HG02623 (cell line): ENCODE measurements around the gene RASGRF1.

Experiments used
- ATAC-seq: cut with Tn5 transposase; IDR thresholded peaks from one replicate; pipeline ENCODE4 v1.9.1; 2021; ENCODE audit warnings: moderate library complexity; ENCODE audit not compliant: unreplicated experiment

RASGRF1 gene

DNA sequence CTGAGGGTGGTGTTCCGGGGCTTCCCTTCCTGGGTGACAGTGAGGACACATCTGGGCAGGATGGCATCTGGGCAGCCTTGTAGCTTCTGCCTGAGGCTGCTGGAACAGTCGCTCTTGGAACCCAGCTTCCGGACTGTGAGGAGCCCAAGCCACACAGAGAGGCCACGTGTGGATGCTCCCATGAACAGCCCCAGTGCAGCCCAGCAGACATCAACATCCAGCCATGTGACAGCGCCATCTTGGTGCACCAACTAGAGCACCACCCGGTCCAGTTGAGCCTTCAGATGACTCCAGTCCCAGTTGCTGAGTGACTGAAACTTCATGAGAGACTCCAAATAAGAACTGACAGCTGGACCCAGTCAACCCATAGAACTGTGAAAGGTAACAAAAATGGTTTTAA is 130.3 kb downstream of the RASGRF1 start:
- ATAC-seq = no peak

DNA sequence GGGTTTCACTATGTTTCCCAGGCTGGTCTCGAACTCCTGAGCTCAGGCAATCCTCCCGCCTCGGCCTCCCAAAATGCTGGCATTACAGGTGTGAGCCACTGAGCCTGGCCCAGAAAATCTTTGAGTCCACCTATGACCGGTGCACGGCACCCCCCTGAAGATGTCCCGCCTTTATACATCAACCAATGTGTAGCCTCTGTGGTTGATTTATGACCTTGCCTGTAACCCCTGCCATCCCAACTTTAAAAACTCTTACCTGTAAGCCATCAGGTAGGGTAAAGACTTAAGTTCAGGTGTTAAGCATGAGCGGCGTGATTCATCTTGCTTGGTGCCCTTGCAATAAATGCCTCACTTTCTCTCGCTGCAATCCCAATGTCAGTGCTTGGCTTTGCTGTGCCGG is 131.2 kb downstream of the RASGRF1 start:
- ATAC-seq = no peak

DNA sequence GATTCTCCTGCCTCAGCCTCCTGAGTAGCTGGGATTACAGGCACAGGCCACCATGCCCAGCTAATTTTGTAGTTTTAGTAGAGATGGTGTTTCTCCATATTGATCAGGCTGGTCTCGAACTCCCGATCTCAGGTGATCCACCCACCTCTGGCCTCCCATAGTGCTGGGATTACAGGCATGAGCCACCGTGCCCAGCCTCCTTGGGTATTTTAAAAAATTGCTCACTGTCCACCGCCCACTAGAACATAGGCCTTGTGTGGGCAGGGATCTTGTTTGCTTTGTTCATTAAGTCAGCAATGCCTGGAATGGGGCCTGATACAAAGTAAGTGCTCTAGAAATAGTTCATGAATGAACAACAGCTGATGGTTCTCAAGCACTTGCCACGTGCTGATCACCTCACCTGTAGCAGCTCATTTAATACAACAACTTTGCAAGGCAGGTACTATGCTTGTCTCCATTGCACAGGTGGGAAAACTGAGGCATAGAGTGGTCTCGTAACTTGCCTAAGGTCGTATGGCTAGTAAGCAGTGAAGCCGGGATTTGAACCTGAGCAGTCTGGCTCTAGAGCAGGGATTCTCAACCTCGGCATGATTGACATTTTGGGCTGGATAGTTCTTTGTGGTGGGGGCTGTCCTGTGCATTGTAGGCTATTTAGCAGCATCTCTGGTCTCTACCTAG is 133.0 kb downstream of the RASGRF1 start:
- no peak for ATAC-seq

DNA sequence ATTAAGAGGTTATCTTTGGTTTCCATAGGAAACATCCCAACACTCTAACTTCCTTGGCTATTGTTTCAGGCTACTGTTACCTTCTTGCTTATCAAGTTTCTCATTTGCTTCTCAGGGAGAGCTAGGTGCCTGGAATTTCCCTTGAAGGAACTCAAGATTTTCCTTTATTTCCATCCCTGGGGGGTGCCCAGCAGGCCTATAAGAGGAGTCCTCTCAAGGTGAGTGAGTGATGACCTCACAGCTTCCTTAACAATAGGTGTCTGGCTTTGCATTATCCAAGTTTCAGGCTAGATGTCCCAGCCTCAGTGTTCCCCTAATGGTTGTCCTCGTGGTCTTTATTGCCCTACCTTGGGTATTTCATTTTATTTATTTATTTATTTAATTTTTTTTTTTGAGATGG is 133.6 kb downstream of the RASGRF1 start:
- ATAC-seq = no peak

DNA sequence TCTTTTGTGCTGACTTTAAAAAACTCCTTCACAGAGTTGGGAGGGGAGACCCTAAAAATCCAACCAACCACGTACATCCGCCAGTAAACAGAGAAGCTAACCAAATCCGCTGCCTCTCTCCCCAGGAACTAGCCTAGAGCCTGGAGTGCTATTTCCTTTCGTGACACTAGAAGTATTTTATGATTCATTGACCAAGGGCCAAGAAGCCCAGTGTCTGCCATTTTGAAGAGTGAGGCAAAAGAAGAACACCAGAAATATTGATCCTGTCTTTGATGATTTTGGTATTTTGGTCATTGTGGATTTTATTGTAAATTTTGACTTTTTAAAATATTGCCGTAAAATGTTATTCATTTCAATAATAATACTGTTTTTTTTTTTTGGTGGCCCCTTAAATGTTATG is 135.2 kb downstream of the RASGRF1 start:
- ATAC-seq = no peak

DNA sequence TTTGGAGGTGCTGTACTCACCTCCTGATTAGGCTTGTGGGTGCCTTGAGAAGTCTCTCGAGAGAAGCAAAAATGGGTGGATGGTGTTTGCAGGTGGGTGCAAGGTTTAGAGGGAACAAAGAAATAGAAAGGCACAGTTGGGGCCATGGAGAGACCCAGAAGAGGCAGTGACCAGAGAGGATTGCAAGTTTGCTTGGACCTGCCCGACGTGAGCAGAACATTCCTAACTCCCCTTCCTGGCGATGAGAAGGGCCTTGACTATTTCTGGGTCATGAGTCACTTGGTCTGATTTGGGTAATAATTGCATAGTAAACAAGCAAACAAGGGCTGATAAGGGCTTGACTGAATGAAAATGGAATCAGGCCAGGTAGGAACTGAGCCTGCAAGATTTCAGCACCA is 138.7 kb downstream of the RASGRF1 start:
- ATAC-seq = no peak

DNA sequence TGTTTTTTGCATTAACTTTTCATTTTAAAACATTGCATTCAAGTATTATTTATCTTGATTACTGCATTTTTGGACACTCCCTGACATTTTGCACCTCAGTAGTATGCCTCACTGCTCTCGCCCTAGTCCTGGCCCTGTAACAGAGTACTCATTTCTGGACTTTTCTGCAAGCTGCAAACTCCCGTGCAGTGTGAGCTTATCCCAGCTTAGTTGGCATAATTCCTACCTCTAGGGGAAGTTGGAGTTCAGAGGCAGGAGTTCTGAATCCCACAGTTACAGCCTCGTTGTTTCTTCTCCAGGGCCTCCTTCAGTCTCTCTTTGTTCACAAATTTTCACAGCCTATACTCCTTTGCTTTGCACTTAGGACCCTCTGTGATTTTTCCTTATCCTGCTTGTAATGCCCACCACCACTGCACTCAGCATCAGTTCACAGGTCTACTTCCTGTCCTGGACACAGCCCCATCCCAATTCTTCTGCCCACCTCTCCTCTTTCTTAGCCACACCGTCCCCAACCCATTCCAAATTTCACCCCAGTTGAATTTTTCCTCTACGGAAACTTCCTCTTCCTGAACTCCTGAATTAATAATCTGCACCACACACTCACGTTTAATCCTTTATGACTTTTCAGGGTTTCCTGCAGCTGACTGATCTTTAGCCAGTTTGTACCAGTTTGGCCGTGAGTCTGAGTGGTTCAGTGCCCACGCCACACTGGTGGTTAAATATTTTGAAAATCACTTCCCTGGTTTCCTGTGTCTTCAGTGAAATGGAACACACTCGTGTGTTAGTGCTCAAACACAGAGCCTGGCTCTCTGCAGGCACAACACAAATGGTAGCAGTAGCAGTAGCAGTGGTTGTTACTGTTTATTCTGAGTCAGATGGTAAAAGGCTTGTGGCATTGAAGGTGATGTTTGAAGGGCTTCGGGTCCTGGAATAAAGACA is 139.4 kb downstream of the RASGRF1 start:
- ATAC-seq = no peak

DNA sequence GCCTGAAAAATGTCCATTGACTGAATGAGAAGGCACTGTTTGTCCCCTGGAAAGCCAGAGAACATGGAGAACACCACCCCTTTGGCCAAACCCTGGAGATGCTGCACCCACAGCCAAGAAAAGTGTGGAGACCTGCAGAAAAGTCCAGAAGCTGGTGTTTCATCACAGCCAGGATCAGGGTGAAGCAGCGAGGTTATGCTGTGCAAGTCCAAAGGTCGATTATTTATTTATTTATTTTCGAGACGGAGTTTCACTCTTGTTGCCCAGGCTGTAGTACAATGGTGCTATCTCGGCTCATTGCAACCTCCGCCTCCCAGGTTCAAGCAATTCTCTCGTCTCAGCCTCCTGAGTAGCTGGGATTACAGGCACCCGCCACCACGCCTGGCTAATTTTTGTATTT is 140.2 kb downstream of the RASGRF1 start:
- ATAC-seq = no peak

DNA sequence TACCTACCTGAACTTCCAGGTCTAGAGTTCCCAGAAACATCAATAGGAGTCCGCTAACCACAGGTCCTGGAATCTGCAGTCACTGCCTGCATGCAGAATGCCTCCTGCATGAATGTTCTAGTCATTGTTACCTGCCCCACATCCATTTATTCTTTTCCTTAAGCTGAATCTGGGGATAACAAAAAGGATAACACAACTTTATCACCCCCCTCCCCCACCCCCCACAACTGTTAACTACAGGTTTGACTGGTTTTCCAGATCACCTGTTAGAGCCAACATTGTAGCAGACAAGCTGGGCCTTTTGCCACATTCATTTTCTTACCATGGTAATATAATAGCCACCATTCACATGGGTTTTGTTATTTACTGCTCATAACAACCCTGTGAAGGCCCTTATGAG is 141.1 kb downstream of the RASGRF1 start:
- ATAC-seq = no peak

DNA sequence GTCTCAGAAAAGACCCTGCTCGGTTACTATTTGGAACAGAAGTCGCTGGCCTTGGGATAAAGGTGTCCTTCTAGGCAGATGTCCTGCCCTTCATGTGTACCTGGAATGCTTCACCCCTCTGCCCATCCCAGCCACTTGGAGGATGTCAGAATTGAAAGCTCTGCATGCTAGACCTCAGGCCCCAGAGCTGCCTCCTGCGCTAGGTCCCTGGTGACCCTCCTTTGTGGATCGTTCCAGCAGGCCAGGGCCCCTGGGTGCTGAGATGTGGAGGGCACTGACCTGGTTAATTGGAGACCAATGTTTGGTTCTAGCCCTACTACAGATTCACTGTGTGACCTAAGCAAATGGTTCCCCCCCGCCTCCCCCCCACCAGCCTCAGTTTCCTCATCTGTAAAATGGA is 143.1 kb downstream of the RASGRF1 start:
- ATAC-seq = no peak

DNA sequence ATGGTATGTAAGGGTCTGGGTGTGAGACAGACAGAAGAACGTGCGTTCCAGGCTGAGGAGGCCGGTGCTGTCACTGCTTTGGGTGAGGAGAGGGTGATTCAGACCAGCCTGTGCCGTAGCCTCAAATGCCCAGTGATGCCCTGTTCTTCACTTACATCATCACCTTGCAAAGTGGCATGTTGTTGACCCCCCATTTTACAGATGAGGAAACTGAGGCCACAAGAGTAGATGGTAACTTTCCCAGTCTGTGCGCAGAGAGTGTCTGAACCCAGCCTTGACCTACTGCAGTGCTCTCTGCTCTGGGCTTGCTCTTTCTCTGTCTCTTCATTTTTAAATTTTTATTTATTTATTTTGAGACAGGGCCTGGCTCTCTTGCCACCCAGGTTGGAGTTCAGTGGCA is 144.1 kb downstream of the RASGRF1 start:
- no peak for ATAC-seq

DNA sequence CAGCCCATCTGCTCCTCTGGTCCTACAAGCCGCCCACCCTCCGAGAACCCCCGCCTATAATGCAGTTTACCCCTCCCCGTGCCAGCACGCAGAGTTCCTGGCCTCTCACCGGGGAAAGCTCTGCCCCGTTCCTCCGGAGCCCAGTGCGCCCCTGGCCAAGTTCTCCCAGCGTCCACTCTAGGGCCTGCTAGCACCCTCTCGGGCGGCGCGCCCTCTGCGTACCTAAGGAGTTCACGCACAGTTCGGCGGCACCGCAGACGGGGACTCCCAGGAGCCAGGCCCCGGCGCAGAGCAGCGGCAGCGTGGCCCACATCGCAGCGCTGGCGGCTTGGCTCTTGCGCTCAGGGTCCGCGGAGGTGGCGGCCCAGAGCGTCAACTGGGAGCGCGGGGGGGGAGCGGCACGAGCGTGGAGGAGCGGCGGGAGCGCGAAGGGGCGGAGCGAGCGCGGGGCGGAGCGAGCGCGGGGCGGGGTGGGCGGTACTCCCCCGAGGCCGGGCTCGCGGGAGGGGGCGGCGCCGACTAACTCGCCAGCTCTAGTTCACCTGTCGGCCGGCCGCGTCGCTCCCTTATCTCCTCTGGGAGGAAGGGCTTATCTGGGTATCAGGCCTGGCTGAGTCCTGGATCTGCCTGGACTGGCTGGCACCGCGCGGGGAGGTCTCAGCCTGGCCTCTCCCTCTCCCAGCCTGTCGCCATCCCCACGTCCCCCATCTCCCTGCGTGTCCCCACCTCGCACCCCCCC is 145.7 kb downstream of the RASGRF1 start, which contains the start of gene CTSH:
Gene CTSH (minus strand): TSS at position 378 of the 739 bp plus-strand sequence. CDS start 65 bp downstream, at position 313.
- peak; percentile 59 for ATAC-seq

DNA sequence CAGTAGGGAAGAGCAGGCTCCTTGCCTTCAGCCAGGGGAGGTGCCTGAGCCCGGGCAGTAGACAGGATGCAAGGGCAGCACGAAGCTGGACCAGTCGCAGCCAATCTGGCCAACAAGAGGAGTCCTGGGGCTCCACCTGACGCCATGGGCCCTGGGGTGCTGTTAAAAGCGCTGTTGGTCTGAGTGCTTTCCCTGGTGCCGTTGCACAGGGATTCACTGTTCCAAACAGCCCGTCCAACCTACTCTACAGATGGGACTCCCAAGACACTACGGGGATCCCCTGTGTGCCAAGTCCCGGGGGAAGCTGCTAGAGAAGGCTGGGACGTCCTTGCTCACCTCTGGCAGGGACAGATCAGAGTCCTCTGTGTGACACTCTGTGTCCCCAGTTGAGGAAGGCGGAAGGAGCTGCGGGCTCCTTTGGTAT is 146.4 kb downstream of the RASGRF1 start:
- ATAC-seq = peak; percentile 19

DNA sequence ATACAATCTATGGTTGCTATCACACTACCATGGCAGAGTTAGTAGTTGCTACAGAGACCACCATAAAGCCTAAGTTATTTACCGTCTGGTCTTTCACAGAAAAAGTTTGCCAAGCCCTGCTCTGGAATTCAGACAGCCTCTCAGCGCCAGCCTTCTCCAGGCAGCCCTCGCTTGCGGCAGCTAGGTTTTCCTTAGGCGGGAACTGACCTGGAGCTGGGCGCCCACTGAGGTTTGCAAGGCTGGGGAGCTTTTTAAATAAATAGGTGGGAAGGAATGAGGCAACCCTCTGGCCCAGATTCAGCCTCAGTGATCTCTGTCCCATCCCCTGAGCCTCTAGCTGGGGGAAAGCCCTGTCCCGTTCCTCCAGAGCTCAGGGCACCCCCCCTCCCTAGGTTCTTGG is 146.9 kb downstream of the RASGRF1 start:
- ATAC-seq = no peak

DNA sequence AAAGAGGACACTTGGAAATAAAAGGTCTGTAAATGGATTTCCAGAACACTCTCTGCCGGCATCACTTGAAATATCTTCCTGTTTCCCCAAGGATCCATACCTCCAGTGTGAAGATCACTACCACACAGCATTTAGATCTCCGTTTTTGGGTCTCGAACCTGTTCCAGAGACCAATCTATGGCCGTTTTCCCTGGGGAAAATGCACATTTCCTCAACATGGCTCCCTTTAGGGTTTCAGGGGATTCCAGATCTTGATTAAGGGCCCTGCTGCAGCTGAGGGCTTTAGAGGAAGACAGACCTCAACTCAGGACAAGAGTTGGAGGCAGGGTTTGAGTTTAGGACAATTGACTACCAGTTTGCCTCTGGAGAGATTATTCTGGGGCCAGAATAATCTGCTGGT is 147.8 kb downstream of the RASGRF1 start:
- no peak for ATAC-seq

DNA sequence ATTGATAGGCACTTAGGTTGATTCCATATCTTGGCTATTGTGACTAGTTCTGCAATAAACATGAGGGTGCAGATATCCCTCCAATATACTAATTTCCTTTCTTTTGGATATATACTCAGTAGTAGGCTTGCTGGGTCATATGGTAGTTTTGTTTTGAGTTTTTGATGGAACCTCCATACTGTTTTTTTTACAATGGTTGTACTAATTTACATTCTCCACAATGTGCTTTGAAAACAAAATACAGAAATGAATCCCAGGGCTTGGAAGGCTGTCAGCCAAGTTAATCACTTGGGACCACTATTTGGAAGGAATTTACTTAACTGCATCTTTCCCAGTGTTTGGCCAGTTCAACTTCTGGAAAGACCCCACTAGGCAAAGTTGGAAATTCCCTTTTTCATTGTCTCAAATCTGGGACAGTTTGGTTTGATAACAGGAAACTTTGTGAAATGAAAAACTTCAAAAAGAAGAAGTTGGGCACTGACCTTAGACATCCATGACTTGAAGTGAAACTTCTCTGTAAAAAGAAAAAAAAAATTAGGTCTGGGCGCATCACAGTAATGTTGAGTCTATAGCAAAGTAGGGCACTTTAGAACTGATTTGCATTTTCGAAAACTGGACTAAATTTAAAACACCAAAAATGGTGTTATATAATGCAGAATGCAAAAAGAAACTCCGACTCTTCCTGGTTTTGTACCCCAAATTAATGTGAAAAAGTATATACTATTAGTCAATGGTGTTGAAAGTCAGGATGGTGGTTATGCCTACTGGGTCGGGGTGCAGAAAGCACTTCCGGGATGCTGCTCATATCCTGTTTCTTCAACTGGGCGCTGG is 151.7 kb downstream of the RASGRF1 start:
- ATAC-seq = peak; percentile 70

DNA sequence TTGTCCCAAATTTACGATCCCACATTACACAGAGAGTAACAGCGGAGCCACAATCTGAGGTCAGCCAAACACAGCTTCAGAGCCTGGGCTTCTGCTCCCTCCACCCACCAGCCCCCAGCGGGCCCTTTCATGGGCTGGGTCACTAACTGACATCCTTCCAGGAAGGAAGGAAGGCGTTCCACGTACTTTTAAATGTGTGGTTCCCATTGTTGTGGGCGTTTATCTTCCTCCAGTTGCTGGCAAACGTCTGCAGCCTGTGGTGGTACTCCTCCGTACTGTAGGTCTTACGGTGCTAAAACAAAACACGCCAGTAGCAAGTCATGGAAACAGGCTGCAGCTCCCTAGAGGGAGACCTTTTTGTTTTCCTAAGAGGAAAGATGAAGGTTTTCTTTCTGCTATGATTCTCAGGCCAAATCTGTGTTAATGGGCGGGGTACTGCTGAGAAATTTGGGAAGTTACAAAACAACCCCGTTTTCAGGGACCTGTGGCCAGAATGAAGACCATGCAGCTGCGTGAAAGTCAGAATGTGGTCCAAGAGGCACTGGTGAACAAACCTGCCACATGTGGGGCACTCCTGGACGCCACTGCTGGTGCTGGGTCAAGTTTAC is 153.3 kb downstream of the RASGRF1 start:
- ATAC-seq = no peak

DNA sequence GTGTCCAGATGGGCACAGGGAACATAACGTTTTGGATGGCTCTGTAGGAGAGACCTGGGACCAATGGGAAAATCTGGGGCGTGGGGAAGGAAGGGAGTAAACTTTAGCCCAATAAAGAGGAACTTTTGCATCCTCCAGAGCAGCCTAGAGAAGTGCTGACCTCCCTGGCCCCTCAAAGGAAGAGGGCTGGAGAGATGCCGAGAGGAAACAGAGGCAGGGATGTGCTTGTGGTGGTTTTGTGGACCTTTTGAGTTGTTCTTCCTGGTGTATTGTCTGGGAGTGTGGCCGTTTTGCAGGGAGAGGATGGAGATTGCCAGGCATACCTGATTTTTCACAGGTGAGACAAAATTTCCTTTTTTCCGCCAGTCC is 155.9 kb downstream of the RASGRF1 start:
- ATAC-seq = no peak

DNA sequence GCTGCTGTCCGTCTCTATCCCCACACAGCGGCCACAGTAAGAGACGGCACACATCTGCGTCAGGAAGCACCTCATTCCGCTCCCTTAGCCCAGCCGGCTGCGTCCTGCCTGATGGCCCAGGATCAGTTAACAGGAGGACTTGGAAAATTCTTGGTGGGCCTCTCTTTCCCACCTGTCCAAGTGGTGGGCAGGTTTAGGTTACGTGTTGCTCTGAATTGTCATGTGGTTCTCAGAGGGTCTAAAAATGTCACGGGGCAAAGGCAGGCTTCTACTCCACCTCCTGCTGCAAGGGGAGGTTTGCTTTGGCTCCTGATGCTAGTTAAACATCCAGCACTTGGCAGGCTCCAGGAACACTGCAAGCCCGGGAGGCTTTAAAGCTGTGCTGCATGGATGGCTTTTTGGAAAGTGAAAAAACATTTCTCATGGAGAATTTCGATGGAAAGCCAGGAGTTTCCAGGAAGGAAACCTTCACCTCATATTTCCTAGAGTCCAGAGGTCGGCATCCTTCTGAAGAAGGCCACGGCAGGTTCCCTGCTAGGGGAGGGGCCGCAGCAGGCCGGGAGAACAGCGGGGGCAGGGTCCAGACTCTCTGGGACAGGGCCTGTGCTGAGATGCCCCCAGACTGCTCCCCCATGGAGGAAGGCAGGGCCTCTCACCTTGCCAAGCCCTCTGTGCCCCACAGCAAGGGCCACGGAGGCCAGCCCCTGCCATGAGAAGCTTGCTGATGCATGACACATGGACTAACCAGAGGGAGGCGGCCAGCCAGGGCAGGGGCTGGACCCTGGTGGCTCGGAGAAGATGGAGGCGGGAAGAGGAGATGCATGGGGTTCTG is 156.5 kb downstream of the RASGRF1 start:
- no peak for ATAC-seq
